A549 treated with Mapracorat at 1 μM for 4 hours (cell line): ENCODE results near the gene CPAMD8. TPM values are rescaled to one million over a fixed set of nuclear protein-coding genes. Genes with fewer than 3 reads are reported as not detected.

Experiments used
- total RNA-seq: library from RNA; stranded (reverse); fragments of 200-300 nt; extraction: Qiagen RNA extraction; gene quantifications from 5 replicates; pipeline ENCODE4 v1.2.3, GENCODE V29; 2022

CPAMD8 gene
- total RNA-seq, result 0.08 to 0.13 TPM (median 0.13 TPM) in 3 of 5 replicates, not detected in the others

DNA sequence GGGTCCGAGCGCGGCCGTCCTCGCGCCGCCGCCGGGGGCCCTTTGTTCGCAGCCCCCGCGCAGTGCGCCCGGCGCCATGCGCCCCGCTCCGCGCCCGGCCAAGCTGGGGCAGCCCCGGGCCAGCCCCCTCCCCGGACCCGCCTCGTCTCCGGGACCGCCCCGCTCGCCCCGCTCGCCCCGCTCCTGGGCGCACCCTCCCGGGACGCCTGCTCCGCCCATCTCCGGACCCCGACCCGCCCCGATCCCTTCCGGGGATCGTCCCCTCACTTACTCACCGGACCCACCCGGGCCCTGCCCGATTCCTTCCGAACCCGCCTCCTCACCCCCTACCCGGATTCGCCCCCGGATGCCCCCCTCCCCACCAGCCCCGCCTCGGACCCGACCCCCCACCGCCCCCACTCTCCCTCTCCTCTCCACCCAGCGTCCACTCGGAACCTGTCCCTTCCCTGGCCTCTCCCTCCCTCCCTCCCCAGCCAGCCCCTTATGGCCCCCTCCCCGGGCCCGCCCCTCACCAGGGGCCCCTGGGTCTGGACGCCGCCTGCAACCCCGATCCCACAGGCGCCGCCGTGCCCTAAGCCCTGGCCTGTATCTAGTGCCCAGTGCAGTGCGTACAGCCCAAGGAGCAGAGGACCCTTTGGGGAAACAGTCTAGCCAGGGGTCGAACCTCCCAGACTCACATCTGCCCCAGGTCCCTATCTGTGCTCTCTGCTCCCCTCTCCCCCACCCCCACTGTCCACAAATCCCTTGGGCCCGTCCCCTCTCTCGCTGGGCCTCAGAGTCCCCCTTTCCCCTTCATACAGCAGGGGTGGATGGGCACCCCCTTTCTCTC, at the start of gene CPAMD8:
Gene CPAMD8, minus strand, starts transcription at position 105 of the 829 bp plus-strand sequence. CDS start 168 bp downstream, outside the sequence.

DNA sequence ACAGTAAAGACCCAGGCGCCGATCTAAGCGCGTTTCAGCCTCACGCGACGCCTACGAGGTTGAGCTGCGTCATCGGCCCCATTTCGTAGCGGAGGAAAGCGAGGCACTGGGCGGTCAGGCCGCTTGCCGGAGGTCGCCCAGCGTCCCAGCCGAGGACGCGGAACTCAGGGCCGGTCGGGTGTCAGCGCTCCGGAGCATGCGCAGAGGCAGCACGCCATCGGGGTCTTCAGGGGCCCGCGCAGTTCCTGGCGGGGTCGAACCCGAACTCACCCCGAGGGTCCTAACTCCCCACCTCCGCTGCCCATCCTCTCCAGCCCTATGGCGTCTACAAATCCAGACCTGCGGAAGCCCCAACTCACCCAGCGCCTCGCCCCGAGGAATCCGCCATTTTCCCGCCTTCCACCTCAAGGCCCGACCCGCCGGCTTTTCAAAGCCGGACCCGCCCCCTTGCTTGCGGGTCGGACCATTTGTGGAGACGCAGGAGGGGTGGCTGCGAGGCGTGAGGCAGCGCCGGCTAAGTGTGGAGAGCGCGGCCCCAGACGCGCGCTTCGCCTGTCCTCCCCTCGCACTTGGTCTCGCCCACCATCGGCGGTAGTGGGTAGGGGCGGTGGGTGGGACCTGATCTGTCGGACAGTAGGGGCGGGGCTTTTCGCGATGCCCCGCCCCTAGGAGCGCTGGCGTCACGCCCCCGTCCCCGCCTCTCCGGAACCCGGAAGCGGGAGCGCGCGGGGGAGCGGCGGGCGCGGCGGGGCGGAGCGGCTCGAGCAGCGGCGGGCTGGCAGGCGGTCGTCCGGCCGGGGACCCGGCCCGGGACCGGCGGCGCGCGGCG, 48.6 kb upstream of the CPAMD8 start, which contains the start of the genes HAUS8 and MYO9B:
Gene HAUS8, minus strand, starts transcription at position 418 of the 829 bp plus-strand sequence. Its CDS starts 30 bp downstream, at position 388.
Gene MYO9B, plus strand, starts transcription at position 743 of the 829 bp plus-strand sequence. CDS start 25,941 bp downstream, outside the sequence.

GRCh38 chr19:16888629-16889365, 137.8 kb downstream of the CPAMD8 start, which contains the start of gene F2RL3:
TSS of gene F2RL3 (plus strand) at chr19:16888999. CDS start at chr19:16889190, 191 bp downstream.

Other genes with a start within 250 kb of the CPAMD8 start
- 16.1 to 24.4 TPM (median 20.8 TPM) in 5 replicates for gene SIN3B, start 197.4 kb downstream of the CPAMD8 start, total RNA-seq
- gene F2RL3, start 137.8 kb downstream of the CPAMD8 start, total RNA-seq, result not detected in 5 replicates
- 11.5 to 15.8 TPM (median 14.3 TPM) in 5 replicates for gene HAUS8, start 48.6 kb upstream of the CPAMD8 start, total RNA-seq
- 23.9 to 33.5 TPM (median 33.1 TPM) in 5 replicates for gene MYO9B, start 49.0 kb upstream of the CPAMD8 start, total RNA-seq
- 13.8 to 16.3 TPM (median 14.9 TPM) in 5 replicates for gene USE1, start 188.5 kb upstream of the CPAMD8 start, total RNA-seq
- 10.3 to 12.6 TPM (median 12.1 TPM) in 5 replicates for gene OCEL1, start 199.4 kb upstream of the CPAMD8 start, total RNA-seq
- 27.2 to 64.7 TPM (median 62.9 TPM) in 5 replicates for gene NR2F6, start 219.1 kb upstream of the CPAMD8 start, total RNA-seq
- gene USHBP1, start 237.9 kb upstream of the CPAMD8 start, total RNA-seq, result not detected in 5 replicates
- gene BABAM1, start 240.6 kb upstream of the CPAMD8 start, total RNA-seq, result 59.1 to 64.3 TPM (median 61.0 TPM) in 5 replicates